ENCODE results near the gene IL11RA. TPM values are rescaled to one million over a fixed set of nuclear protein-coding genes. Genes with fewer than 3 reads are reported as not detected.

Gene IL11RA
- total and polyA plus RNA-seq, 2 of the 8 experiments (the other 6 are each of a cell fraction or from before 2014, with no cell fraction given): 5.5 to 9.1 TPM

DNA sequence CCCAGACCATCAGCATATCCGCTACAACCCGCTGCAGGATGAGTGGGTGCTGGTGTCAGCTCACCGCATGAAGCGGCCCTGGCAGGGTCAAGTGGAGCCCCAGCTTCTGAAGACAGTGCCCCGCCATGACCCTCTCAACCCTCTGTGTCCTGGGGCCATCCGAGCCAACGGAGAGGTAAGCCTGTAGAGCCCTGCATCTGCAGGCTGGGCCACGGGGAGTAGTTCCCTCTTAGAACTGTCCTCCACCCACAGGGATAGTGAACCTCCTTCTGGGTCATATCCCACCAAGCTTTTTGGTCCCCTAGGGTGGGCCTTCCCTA lies 4.9 kb upstream of the IL11RA start:
- CTCF ChIA-PET (ENCODE audit: partially characterized antibody): interaction anchor here (0.8 to 17.4 kb wide), 14 partner anchors 11 to 144 kb away, joined by 3 to 277 read pairs (median 5); partner anchors contain the start of genes CCL27, DCTN3, IL11RA and RPP25L
- no peak for FAIRE-seq
- peak overlapping the region; percentile 94 for H3K56ac ChIP-seq (replicated peaks; ENCODE audit: insufficient read length, low read depth, low read length)

More for the DNA sequence above, 4.9 kb upstream of the IL11RA start:
- peaks cover 11% of the 10 kb centered on the region; the same call in 1 of the 2 replicates for H3K23me2 ChIP-seq (ENCODE audit: low read depth, low read length)
- no peak overlapping the region for H2BK20ac ChIP-seq (ENCODE audit: low read length)
- peak overlapping the region; percentile 97 for H2BK5ac ChIP-seq (ENCODE audit: low read depth, low read length)
- POLR2A ChIA-PET (ENCODE audit: partially characterized antibody): interaction anchor here (0.6 to 12.8 kb wide), 6 partner anchors 10 to 1616 kb away, joined by 3 to 127 read pairs (median 8); partner anchors contain the start of genes ARID3C, CCL27, FANCG and SIGMAR1
- peaks cover 2 to 8% of the 10 kb centered on the region in 2 experiments for H4K20me1 ChIP-seq (replicated peaks in 1 of 2; ENCODE audit: control insufficient read depth in 1 of 2, insufficient read depth in 2 of 2, low read length in 2 of 2)
- H3K18ac ChIP-seq (ENCODE audit: extremely low read depth, low read length): no peak overlapping the region
- no peak overlapping the region for H2BK15ac ChIP-seq (ENCODE audit: low read length)
- no peak overlapping the region for H3K14ac ChIP-seq (ENCODE audit: insufficient read length)
- peaks cover 3 to 23% (median 8%) of the 10 kb centered on the region in 4 experiments; a peak in 7 of 8 replicates for H3K36me3 ChIP-seq (ENCODE audit: control insufficient read depth in 2 of 4, insufficient read depth in 4 of 4, low read length in 3 of 4)
- H3K23ac ChIP-seq (ENCODE audit: insufficient read length): no peak overlapping the region
- H3K79me1 ChIP-seq (ENCODE audit: low read depth, low read length): peaks cover 6% of the 10 kb centered on the region; the same call in 1 of the 2 replicates
- H2BK120ac ChIP-seq (replicated peaks; ENCODE audit: low read depth, low read length): no peak overlapping the region
- TF ChIP-seq KDM4A (IDR thresholded peaks at IDR 0.05; ENCODE audit: low read depth, low read length, severe bottlenecking) (peak; percentile 37), MAFK (IDR thresholded peaks at IDR 0.05; ENCODE audit: low read depth, low read length) (no peak), RAD21 (IDR thresholded peaks at IDR 0.05 in 1 of 2, conservative IDR thresholded peaks at IDR 0.05 in 1 of 2; ENCODE audit: low read depth in 2 of 2, low read length in 2 of 2) (no peak)
- H3K9me3 ChIP-seq (ENCODE audit: insufficient read depth in 2 of 2, low read depth in 1 of 2, low read length in 1 of 2): no peaks in the 10 kb centered on the region
- peaks cover 0 to 12% of the 10 kb centered on the region in 2 experiments; a peak in 1 of 4 replicates for H3K79me2 ChIP-seq (ENCODE audit: control insufficient read depth in 1 of 2, insufficient read depth in 2 of 2, low read length in 2 of 2)
- H2AK5ac ChIP-seq (ENCODE audit: low read depth, low read length): no peak overlapping the region
- peak overlapping the region; percentile 89 to 97 for H3K4me2 ChIP-seq (ENCODE audit: insufficient read depth in 1 of 2, low read depth in 2 of 2, low read length in 2 of 2)
- no peak overlapping the region for H4K91ac ChIP-seq (replicated peaks; ENCODE audit: insufficient read length, low read length)
- 9% methylated on average over 8 of the region's 8 CpGs; no CpG with 5 or more reads in 1 of the 2 experiments for WGBS, 2 experiments (ENCODE audit: extremely low coverage in 1 of 2, insufficient coverage in 1 of 2, insufficient read length in 1 of 2, insufficient replicate concordance in 2 of 2, low coverage in 1 of 2, low lambda C conversion rate in 2 of 2, missing lambda C conversion rate in 1 of 2)
- DNase-seq (ENCODE audit: low read depth in 1 of 2, low spot score in 2 of 2): no peak
- no peak overlapping the region for H4K5ac ChIP-seq (ENCODE audit: insufficient read length, low read depth, low read length)
- H2BK12ac ChIP-seq (ENCODE audit: low read depth, low read length): peak overlapping the region; percentile 50; the same call in 1 of the 2 replicates
- no peak overlapping the region for H2AFZ ChIP-seq (ENCODE audit: low read length)
- H3K9ac ChIP-seq (replicated peaks in 1 of 4; ENCODE audit: extremely low read depth in 1 of 4, low read depth in 3 of 4, low read length in 3 of 4): peak overlapping the region in 3 of 4 experiments; percentile 58 to 70 (median 62); a peak in 6 of 7 replicates
- no peak overlapping the region for H3K4ac ChIP-seq (replicated peaks; ENCODE audit: insufficient read length, low read depth, low read length)
- H3K27ac ChIP-seq (ENCODE audit: low read depth, low read length): peak overlapping the region; percentile 66; the same call in 1 of the 2 replicates
- peaks cover 3 to 22% (median 11%) of the 10 kb centered on the region in 4 experiments for H3K4me1 ChIP-seq (replicated peaks in 1 of 4; ENCODE audit: control insufficient read depth in 3 of 4, insufficient read depth in 4 of 4, low read length in 3 of 4)
- H3K4me3 ChIP-seq (ENCODE audit: extremely low read depth in 1 of 4, insufficient read depth in 2 of 4, low read depth in 3 of 4, low read length in 4 of 4): peak overlapping the region; percentile 69 to 92 (median 80)
- H4K8ac ChIP-seq (ENCODE audit: extremely low read depth, insufficient read depth, low read length): peak overlapping the region; percentile 88
- no peaks in the 10 kb centered on the region; a peak in 1 of 7 replicates for H3K27me3 ChIP-seq (replicated peaks in 1 of 4; ENCODE audit: control insufficient read depth in 3 of 4, extremely low read depth in 1 of 4, insufficient read depth in 3 of 4, low read length in 3 of 4)

Data from H1 (cell line).